IPS-18c (cell line): ENCODE data around the gene FYB1.
"Not testable (repeated sequence)": the region's sequence is repeated elsewhere in the genome, so short reads cannot be mapped to it uniquely, and the experiment has no call there.

Source experiments
- H3K4me3 ChIP-seq: 2 replicates; pipeline ENCODE4 v1.7.0; 2013; ENCODE audit warnings: low read depth, mild to moderate bottlenecking, low read length, moderate library complexity; ENCODE audit not compliant: insufficient read depth
- H3K9me3 ChIP-seq: one replicate; pipeline ENCODE4 v1.6.1; 2013; ENCODE audit warnings: mild to moderate bottlenecking, low read length, moderate library complexity; ENCODE audit not compliant: control insufficient read depth, insufficient read depth

Gene FYB1

GRCh38 chr5:39195198-39195826, 24.1 kb downstream of the FYB1 start:
- Histone ChIP-seq H3K9me3 (no peaks in the 10 kb centered on the region), H3K4me3 (no peak overlapping the region)

- H3K4me3 ChIP-seq = no peak overlapping the region
Observed at GRCh38 chr5:39194466-39195136, 24.8 kb downstream of the FYB1 start.

GRCh38 chr5:39193553-39194465, 25.6 kb downstream of the FYB1 start:
- no peak overlapping the region for H3K4me3 ChIP-seq

More at GRCh38 chr5:39194466-39195136, 24.8 kb downstream of the FYB1 start:
- no peaks in the 10 kb centered on the region for H3K9me3 ChIP-seq

DNA sequence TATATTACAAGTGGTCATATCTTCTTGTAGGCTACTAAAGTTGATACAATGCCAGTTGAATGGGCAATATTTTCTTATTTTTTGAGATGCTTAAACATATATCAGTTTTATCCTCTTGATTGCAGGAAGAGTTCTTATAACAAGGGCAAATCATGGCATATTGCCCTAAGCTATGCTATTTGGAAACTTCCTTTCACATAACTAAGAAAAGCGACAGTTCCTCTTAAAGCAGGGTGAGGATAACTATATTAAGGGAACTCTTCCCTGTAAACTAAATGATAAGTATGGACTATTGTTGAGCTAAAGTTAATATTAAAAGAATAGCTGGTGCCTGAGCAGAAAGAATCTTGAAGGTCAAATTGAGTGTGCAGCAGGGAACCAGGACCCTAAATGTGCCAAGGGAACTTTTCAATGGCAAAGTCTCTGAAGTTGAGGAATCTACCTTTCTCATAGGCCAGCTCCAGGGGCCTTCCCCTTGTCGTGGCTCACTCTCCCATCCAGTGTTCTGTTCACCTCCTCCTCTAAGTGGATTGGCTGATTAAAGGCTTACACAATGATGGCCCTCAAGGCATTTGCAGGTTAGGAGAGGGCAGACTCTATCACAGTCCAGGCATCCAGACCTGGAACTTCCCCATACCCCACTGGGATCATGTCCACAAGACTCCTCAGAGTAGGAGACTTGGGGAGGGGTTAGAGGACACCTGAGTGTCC, 26.8 kb downstream of the FYB1 start:
- no peak overlapping the region for H3K4me3 ChIP-seq
- no peaks in the 10 kb centered on the region for H3K9me3 ChIP-seq

More at GRCh38 chr5:39193553-39194465, 25.6 kb downstream of the FYB1 start:
- no peaks in the 10 kb centered on the region for H3K9me3 ChIP-seq

- Histone ChIP-seq H3K9me3 (no peaks in the 10 kb centered on the region), H3K4me3 (no peak overlapping the region)
Observed at GRCh38 chr5:39191216-39191615, 28.1 kb downstream of the FYB1 start.

GRCh38 chr5:39190311-39191102, 28.9 kb downstream of the FYB1 start:
- Histone ChIP-seq H3K4me3 (no peak overlapping the region), H3K9me3 (no peaks in the 10 kb centered on the region)

GRCh38 chr5:39189292-39189955, 29.9 kb downstream of the FYB1 start:
- Histone ChIP-seq H3K9me3 (no peaks in the 10 kb centered on the region), H3K4me3 (no peak overlapping the region)

DNA sequence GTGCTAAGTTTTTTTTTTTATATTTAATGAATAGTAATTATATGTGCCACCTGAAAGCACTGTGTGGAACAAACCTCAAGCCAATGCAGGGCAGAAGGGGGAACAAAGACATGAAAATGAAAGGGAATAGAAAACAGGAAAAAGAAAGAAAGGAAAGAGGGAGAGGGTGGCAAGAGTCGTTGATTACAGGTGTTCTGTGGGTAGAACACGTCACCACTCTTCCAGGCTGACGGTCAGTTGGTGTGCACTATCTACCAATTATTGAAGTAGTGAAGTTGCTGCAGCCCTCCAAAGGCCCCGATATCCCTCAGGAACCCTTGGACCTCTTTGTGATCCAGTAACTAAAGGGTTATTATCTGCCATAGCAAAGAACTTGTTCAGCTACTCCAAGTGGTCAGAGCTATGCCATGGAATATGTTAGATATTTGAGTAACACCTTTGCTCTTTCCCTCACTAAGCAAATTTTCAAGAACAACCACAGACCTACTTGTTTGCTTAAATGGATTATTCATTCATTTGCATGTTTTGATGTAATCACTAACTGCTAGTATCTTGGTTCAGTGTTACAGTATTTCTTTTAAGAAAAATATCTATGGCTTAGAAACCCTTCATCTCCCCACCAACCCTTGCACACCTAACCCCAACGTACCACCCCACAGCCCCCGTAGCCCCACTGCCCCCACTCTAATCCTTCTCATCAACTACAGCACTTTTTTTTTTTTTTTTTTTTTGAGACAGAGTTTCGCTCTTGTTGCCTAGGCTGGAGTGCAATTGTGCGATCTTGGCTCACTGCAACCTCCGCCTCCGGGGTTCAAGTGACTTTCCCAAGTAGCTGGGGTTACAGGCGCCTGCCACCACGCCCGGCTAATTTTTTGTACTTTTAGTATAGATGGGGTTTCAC, 31.3 kb downstream of the FYB1 start:
- no peak overlapping the region for H3K4me3 ChIP-seq
- H3K9me3 ChIP-seq = no peaks in the 10 kb centered on the region

DNA sequence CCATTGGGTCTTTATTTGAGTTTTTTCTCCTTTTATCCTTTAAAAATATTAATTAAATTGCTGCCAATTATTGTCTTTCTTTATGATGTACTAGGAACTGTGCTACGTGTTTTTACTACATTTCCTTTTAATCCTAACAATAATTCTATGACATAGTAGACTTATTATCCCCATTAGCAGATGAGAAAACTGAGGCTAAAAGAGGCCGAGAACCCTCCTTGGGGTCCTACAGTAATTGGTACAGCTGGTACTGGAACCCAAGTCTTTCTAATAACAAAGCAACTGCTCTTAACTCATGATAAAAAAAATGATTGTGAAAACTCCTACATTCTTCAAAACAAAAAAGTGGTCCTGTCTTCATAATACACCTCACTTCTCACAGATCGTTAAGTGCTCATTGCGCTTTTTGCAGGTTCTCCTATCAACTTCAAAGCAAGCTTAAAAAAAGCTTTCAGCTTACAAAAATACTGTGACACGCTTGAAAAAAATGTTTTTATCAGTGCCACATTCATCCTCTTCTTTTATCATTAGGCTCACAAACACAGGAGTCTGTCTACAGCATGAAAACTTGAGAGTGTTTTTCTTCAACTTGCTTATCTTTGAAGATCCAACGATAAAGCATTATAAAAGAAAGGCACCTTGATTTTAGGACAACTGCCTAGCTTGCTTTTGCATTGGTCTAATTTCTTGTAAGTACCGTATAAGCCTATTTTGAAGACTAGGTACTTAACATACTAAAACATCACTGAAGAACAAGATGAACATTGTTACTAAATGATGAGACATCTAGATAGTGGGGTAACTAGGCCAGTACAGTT, 32.4 kb downstream of the FYB1 start:
- Histone ChIP-seq H3K9me3 (no peaks in the 10 kb centered on the region), H3K4me3 (no peak overlapping the region)

DNA sequence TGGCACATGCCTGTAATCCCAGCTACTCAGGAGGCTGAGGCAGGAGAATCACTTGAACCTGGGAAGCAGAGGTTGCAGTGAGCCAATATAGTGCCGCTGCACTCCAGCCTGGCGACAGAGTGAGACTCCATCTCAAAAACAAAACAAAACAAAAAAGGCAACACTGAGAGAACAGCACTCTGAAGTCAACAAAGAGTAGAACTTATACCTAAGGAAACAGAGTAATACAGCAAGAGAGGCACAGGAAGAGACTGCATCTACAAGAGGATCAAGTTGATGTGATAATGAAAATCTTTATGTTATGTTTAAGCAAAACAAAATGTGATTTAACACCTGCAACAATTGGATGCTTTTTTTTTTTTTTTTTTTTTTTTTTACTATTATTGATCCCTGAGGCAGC, 33.1 kb downstream of the FYB1 start:
- Histone ChIP-seq H3K4me3 (no peak overlapping the region), H3K9me3 (no peaks in the 10 kb centered on the region)

DNA sequence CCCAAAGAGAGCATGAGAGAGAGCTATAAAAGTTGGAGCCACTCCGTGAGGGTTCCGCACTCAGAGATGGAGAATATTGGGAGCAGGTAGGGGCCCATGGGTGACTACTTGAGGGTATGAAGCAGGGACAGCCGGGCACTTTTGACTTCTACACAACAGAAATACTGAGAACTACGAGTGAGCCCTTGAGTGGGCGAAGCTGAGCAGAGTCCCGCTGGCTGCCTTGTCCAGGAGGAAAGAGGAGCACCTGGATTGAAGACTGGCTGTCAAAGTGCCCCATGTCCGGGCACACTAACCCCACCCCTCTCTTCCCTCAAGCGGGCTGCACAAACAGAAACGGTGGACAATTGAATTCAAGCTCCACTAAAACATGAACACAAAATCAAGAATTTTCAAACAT, 33.6 kb downstream of the FYB1 start:
- H3K4me3 ChIP-seq = no peak overlapping the region

DNA sequence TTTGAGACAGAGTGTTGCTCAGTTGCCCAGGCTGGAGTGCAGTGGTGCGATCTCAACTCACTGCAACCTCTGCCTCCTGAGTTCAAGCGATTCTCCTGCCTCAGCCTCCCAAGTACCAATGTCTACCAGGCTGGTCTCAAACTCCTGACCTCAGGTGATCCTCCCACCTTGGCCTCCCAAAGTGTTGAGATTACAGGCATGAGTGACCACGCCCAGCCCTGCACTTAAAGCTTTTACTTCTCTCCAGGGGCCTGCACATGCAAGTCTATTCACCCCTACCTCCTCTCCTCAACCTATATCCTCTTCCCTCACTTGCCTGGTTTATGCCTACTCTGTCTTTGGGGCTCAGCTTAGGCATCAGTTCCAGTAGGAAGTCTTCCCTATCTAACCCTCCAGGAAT, 39.8 kb downstream of the FYB1 start:
- not testable (repeated sequence) for H3K4me3 ChIP-seq, H3K9me3 ChIP-seq

More for the DNA sequence above, 33.6 kb downstream of the FYB1 start:
- H3K9me3 ChIP-seq = no peaks in the 10 kb centered on the region

DNA sequence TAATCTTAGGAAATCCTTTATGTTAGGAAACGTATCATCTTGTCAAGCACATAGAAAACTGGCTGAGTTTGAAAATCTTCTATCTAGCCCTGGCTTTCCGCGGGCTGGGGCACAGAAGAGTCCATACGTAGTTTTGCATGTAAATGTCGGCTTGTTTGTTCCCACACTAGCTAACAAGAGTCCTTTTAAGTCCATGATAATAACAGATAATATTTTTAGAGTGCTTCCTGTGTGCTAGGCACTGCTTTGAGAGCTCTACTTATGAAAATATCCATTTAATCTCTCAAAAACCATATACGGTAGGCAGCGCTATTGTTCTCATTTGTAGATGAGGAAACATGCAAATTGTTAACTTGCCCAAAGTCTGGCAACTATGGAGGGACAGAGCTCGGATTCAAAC, 40.5 kb downstream of the FYB1 start:
- Histone ChIP-seq H3K9me3 (no peaks in the 10 kb centered on the region), H3K4me3 (no peak overlapping the region)

DNA sequence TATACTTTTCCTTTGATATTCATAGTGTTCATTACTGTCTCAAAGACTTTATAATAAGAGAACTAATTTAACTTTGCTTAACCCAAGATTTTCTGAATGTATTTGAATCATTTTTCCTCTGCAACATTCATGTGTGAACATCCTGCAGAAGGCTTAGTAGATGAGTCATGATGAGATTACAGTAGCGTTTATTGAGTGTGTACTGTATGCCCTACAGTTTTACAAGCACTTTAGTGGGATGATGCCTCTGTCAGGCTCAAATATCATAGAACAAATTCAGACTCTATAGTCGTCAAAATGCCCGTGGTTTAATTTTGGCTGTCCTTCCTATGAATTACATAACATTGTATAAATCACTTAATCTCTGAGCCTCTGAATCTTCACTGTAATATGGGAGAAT, 41.2 kb downstream of the FYB1 start:
- Histone ChIP-seq H3K4me3 (no peak overlapping the region), H3K9me3 (no peaks in the 10 kb centered on the region)

GRCh38 chr5:39177631-39177964, 41.8 kb downstream of the FYB1 start:
- Histone ChIP-seq H3K9me3 (no peaks in the 10 kb centered on the region), H3K4me3 (no peak overlapping the region)
